GM18861 (cell line): ENCODE measurements around the gene IL17C.

Source experiments
- ATAC-seq: cut with Tn5 transposase; IDR thresholded peaks from one replicate; pipeline ENCODE4 v1.9.1; 2021; ENCODE audit not compliant: unreplicated experiment

Gene IL17C

DNA sequence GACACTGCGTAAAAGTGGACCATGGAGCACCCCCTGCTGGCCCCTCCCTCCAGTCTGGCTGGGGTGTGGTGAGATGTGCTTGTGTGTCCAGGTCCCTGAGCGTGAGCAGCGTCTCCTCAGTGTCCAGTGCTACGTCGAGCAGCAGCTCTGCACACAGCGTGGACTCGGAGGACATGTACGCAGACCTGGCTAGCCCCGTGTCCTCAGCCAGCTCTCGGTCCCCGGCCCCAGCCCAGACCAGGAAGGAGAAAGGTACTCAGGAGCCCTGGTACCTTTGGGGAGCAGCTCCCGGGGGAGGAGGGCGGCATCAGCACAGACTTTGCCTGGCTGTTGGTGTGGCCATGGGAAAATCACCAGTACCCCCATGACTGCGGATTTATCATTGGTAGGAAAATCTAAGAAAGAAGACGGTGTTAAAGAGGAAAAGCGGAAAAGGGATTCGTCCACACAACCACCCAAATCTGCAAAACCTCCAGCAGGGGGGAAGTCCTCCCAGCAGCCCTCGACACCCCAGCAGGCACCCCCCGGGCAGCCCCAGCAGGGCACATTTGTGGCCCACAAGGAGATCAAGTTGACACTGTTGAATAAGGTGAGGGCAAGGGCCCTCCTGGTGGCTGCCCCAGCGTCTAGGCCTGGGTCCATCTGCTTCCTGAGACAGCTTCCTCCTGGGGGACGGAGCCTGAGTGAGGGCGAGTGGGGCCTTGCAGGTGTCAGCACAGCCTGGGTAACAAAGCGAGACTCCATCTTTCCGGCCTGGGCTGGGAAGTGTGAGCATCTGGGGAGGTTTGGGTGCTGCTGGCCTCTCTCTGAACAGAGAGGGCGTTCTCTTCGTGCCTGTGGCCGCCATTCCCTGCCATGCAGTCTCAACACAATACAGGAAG lies 10.6 kb upstream of the IL17C start:
- no peak for ATAC-seq

- no peak for ATAC-seq
Observed at GRCh38 chr16:88628512-88628974, 9.8 kb upstream of the IL17C start.

DNA sequence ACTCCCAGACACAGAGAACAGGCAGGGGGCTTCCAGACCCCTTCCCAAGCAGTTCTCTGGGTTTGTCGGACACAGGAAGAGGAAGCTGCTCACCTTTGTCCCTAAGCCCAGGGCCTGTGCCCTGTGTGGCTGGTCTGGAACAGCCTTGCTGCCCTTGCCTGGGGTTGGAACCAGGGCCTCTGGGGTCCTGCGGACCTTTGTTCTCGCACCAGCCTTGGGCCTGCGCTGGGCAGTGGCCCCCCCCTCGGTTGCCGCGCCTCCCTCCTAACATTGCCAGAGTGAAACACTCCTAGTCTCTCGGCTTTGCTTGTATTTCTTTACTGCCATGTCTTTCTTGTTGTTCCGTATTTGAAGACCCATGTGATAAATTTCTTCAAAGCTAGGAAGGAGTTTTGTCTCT lies 8.5 kb upstream of the IL17C start:
- no peak for ATAC-seq

- ATAC-seq, result no peak
Observed at GRCh38 chr16:88630433-88630832, 7.9 kb upstream of the IL17C start.

GRCh38 chr16:88630941-88631340 lies 7.4 kb upstream of the IL17C start:
- ATAC-seq, result no peak

DNA sequence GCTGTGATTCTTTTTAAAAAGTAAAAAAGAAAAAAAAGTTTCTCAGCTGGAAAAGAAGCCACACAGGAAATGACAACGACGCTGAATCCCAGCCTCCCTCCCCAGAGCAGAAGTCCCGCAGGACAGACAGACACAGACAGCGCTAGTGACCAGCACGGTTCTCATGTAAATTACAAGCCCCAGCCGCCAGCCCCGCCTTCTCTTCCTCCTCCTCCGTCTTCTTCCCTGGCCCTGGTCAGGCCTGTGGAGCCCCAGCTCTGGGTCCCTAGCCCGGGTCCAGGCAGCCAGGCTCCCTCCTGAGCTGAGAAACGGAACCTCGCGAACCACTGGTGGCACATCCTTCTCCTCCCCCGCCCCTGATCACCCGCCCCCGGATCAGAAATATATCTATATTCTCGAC lies 7.0 kb upstream of the IL17C start:
- no peak for ATAC-seq

DNA sequence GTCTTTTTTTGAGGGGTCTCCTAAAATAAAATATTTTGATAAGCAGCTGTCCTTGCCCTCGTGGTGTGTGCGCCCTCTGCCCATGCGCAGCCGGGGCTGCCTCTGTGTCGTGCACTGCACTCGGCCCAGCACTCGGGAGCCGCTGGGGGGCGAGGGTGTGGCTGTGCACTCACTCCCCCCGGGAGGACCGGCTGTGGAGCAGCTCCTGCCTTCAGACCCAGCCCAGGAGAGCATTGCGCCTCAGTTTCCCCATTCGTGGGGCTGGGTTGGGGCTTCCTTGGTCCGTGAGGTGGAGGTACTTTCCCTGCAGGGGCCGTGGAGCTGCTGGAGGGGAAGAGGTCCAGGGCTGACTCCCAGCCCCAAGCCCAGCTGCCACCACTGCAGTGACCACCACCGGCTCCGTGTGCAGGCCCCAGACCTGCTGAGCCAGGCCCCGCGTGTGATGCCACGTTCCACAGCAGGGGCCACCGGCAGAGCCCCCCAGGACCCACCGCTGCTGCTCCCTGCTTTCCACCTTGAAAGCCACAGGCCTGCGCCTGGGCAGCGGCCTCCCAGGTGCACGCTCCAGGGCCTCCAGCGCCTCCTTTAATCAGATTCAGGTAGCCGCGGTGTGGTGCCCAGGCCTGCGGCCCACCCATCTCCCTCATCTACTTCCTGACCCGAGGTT lies 6.3 kb upstream of the IL17C start:
- no peak for ATAC-seq

DNA sequence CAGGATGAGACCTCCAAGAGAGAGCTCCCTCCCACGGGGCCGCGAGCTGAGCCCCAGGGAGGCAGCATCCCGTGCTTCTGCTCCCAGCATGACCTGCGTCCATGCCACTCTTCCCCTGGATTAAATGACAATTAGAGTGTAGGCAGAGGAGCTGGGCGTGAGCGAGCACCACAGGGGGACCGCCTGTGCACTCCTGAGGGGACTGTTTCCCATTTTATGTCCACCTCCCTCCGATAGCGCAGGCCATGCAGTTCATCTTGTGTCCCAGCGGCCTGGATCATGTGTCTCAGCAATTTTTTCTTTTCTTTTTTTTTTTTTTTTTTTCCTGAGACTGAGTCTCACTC lies 5.8 kb upstream of the IL17C start:
- no peak for ATAC-seq

- ATAC-seq, result peak; percentile 33
Observed at GRCh38 chr16:88633684-88634140, 4.7 kb upstream of the IL17C start.

DNA sequence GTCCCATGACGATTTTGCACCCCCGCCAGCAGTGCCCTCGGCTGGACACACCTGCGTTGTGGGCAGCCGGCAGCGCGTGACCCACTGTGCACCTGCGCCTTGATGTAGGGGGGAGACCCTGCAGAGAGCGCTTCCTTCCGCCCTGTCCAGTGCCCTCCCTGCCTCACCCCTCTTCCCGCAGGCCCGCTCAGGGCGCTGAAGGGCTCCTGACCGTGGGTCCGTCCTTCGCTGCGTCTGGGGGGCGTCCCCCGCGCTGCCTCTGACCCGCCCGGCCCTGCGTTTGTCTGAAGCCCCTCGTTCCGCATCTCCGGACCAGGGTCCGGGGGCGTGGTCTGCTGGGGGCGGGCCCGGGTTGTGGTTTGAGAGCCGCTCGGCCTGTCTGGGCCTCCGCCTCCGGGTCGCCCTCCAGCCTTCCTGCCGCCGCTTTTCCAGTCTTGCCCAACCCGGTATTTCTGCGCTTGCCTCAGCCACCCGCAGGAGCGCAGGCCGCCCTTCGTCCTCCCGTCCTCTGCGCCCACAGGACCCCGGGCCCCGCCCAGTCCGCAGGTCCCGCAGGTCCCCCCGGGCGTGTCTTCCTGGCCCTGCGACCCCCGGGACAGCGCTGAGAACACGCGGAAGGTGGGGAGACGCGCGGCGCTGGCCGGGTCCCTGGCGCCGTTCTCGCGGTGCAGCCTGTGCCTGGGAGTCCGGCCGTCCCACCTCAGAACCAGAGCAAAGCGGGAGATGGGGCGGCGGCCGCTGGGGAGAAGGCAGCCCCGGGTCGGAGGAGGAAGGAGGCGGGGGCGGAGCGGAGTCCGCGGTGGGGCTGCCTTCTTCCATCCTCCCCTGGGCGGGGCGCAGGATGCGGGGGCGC lies 4.0 kb upstream of the IL17C start:
- ATAC-seq, result peak; percentile 52

DNA sequence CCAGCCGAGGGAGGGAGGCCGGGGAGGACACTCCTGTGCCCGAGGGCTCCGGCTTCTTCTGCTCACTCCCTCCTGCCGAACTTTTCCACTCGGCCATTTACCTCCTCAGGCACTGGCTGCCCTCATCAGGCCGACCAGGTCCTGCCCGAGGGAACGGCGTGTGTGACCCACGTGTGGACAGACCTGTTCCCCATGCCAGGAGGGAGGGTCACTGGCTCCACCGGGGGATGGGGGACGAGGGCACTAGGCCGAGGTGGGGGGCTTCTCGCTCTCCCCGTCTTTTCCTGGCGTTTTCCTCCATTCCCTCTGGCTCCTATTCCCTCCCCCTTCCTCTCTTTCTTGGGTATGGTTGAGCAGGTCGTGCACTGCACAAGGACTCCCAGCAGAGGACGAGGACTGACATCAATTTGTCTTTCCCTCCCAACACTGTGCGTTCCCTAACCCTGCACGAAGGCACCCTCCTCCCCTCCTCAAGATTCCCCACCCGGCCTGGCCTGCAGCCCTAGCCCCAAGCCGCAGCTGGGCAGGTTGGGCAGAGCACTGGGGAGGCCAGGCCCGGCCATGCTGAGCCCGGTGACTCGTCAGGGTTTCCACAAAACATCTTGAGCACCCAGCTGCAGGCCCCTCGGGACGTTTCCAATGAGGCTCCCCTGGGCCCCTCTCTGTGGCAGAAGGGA lies 3.2 kb upstream of the IL17C start:
- ATAC-seq, result no peak

GRCh38 chr16:88635671-88636319 lies 2.6 kb upstream of the IL17C start:
- no peak for ATAC-seq

- ATAC-seq, result no peak
Observed at GRCh38 chr16:88636488-88637265, 1.7 kb upstream of the IL17C start.

- ATAC-seq, result no peak
Observed at GRCh38 chr16:88639231-88640038, 1.1 kb downstream of the IL17C start.

DNA sequence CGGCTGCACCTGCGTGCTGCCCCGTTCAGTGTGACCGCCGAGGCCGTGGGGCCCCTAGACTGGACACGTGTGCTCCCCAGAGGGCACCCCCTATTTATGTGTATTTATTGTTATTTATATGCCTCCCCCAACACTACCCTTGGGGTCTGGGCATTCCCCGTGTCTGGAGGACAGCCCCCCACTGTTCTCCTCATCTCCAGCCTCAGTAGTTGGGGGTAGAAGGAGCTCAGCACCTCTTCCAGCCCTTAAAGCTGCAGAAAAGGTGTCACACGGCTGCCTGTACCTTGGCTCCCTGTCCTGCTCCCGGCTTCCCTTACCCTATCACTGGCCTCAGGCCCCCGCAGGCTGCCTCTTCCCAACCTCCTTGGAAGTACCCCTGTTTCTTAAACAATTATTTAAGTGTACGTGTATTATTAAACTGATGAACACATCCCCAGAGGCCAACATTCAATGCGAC lies 1.7 kb downstream of the IL17C start:
- ATAC-seq, result no peak

DNA sequence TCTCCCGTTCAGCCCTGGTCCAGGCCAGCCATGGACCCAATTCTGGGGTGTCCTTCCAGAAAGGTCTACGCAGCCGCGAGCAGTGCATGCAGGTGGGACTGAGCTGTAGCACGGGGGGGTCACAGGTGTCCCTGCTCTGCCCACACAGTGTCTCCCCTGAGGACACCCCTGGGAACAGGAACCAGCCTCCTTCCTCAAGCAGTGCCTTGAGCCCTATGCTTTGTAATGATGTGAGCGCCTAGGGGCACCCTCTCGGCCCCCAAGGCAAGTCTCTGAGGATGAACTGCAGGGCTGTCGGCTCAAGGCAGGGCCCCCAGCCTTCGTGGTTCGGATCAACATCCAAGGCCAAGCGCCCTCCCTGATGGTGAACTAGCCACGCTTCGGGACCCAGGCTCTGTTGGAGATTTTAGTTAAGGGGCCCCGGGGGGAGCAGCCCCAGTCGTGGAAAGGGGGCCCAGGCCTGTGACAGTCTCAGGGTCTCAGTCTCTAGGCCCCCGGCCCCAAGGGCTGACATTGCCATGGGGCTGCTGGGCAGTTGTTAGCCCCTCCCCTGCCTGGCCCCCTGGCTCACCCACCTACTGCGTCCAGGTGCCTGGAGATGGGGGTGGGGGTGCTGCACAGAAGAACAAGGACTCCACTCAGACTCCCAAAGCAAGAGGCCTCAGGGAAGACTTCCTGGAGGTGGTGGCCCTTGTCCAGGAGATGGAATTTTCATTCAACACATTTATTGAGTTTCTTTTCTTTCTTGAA lies 2.3 kb downstream of the IL17C start:
- ATAC-seq, result no peak

DNA sequence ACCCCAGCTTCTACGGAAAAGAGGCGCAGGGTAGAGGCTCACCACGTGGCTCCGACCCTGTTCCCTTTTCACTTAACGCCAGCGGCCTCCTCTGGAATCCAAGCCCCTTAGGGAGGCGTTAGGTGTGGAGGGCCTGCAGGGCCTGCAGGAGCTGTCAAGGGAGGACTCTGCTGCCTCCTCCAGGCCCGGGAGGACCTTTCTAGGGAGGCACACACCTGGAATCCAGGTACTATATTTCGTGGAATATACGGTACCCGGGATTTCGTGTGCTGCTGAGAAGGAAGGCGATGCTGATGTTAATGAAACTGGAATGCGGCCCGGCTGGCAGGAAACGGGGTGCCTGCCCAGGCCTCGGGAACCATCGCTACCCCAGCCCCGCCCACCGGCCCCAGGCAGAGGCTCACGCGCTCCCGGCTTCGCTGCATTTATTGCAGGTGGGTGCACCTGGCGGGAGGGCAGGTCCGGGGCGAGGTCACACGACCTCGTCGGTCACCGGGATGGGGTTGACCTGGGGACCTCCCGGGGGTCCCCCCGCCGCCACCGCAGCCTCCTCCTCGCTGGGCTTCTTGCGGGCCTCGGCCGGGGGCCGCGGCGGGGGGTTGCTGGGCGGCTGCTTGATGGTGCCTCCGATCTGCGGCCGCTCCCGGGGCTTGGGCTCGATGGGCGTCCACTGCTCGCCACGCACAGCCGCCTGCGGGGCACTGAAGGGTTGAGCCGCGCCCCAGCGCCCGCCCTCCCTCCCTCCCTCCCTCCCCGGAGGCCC lies 4.7 kb downstream of the IL17C start:
- ATAC-seq, result no peak
